CD4-positive, alpha-beta T cell treated with Interferon alpha-2 for 1 hour (primary cell): ENCODE data around the gene CENPL.

Experiments used
- DNase-seq, 2 donors: peaks; one replicate each; pipeline ENCODE4 v3.0.0-alpha.2; 2020 to 2022

The CENPL gene

GRCh38 chr1:173757666-173758065 lies 67.0 kb downstream of the CENPL start:
- DNase-seq, result no peak

- DNase-seq, result no peak
Observed at GRCh38 chr1:173753830-173754229, 70.9 kb downstream of the CENPL start.
